MG63 (cell line): ENCODE data around the gene HYAL1. TPM values are rescaled to one million over a fixed set of nuclear protein-coding genes. Genes with fewer than 3 reads are reported as not detected.
A peak's percentile ranks its signal among the peaks of the same experiment; 100 is the strongest.
"Not testable (repeated sequence)": the region's sequence is repeated elsewhere in the genome, so short reads cannot be mapped to it uniquely, and the experiment has no call there.

Experiments used
- DNase-seq: peaks from one replicate; pipeline ENCODE4 v3.0.0-alpha.2; 2020
- H3K27me3 ChIP-seq: fragments of 250-450 bp; sonication (Bioruptor Pico); 2 replicates; pipeline ENCODE4 v1.5.1; 2020; ENCODE audit warnings: mild to moderate bottlenecking, moderate library complexity
- H3K36me3 ChIP-seq: fragments of 250-450 bp; sonication (Bioruptor Pico); 2 replicates; pipeline ENCODE4 v1.5.1; 2020; ENCODE audit warnings: mild to moderate bottlenecking, moderate library complexity
- H3K4me3 ChIP-seq: fragments of 250-450 bp; sonication (Bioruptor Pico); 2 replicates; pipeline ENCODE4 v1.5.1; 2020; ENCODE audit warnings: mild to moderate bottlenecking, moderate library complexity
- H3K9me3 ChIP-seq: fragments of 250-450 bp; sonication (Bioruptor Pico); 2 replicates; pipeline ENCODE4 v1.5.1; 2020; ENCODE audit warnings: mild to moderate bottlenecking, moderate library complexity
- total RNA-seq: library from RNA; depleted of rRNA; stranded (reverse); fragments of >200 nt; shearing (Covaris generic); gene quantifications from 2 replicates; pipeline ENCODE4 v1.2.3, GENCODE V29; 2014; ENCODE audit warnings: low replicate concordance

Gene HYAL1
- total RNA-seq, 1 experiment from 2014 or later, result 1.4 TPM

- DNase-seq, result peak; percentile 96
- Histone ChIP-seq H3K4me3 (peak within 1 kb of the TSS; percentile 87), H3K36me3 (peaks cover 14% of the 10 kb centered on the region), H3K27me3 (no peaks in the 10 kb centered on the region), H3K9me3 (no peaks in the 10 kb centered on the region)
Measured at GRCh38 chr3:50292159-50293078, 11.0 kb downstream of the HYAL1 start, which contains the start of gene IFRD2. Gene IFRD2 (minus strand): TSS chr3:50292429. CDS start chr3:50292274, 155 bp downstream.

DNA sequence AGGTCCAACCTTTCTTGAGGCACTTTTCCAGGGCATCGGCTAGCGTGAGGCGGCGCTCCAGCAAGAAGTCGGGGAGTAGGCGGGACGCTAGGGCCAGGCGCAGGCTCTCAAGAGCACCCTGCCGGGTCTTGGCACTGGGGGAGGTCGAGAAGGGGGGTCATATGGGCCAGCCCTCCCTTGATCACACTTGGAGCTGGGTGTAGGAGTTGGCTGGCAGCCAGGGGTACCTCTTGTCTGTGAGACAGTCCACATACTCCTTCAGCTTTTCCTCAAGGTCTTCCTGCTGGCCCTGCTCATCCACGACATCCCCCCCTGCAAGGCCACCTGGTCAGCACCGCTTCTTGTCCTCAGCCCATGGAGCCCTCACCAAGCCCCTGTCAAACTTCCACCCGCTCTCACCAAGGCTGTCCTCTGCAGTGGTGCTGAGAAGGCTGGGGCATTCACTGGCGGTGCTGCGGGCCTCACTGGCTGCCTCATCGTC is 13.2 kb downstream of the HYAL1 start:
- peaks cover 14% of the 10 kb centered on the region for H3K36me3 ChIP-seq
- H3K4me3 ChIP-seq, result no peak overlapping the region
- no peak for DNase-seq
- no peaks in the 10 kb centered on the region for H3K27me3 ChIP-seq
- H3K9me3 ChIP-seq, result no peaks in the 10 kb centered on the region

DNA sequence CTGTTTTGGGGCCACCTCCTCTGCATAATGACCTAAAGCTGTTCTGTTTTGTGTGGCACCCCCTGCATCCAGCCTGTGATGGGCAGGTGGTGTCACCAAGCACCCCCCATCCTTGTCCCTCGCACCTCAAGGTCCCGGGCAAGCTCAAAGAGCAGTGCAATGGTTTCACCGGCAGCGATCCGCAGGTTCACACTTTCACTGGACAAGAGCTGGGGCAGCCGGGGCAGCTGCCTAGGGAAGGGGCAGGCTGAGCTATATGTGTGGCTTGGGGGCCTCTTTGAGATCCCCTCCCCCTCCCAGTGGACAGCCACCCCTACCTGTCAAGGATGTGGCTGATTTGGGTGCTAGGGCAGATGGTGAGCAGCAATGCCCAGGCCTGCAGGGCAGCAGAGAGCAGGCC is 14.2 kb downstream of the HYAL1 start:
- Histone ChIP-seq H3K27me3 (no peaks in the 10 kb centered on the region), H3K9me3 (no peaks in the 10 kb centered on the region)
- no peak for DNase-seq

DNA sequence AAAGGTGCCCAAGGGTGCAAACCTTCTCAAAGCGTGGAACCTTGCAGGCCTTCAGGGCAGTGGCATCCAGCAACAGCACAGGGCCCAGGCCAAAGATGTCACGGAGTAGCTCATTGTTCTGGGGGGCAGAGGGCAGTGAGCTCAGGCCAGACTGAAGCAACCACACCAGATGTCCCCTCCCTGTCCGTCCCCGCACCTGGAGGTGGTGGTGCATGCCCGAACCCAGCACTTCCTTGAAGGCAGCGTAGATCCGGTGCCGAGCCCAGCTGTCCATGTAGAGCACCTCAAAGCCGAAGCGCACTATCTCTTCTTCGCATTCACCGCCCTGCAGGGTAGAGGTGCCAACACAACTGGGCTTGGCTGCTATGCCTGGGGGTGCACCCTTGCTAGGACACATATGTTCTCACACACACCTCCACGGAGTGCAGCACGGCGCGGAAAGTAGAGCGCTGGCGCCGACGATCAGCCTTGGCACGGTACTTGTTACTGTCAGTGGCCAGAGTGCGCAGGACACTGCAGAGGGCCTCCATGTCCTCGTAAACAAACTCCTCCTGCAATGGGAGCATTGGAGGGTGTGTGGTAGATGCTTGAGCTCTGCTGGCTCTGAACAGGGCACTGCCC is 14.9 kb downstream of the HYAL1 start:
- peaks cover 14% of the 10 kb centered on the region for H3K36me3 ChIP-seq
- H3K9me3 ChIP-seq, result no peaks in the 10 kb centered on the region
- H3K27me3 ChIP-seq, result no peaks in the 10 kb centered on the region
- DNase-seq, result no peak
- H3K4me3 ChIP-seq, result no peak overlapping the region

More for the DNA sequence above, 14.2 kb downstream of the HYAL1 start:
- peaks cover 14% of the 10 kb centered on the region for H3K36me3 ChIP-seq
- H3K4me3 ChIP-seq, result no peak overlapping the region

DNA sequence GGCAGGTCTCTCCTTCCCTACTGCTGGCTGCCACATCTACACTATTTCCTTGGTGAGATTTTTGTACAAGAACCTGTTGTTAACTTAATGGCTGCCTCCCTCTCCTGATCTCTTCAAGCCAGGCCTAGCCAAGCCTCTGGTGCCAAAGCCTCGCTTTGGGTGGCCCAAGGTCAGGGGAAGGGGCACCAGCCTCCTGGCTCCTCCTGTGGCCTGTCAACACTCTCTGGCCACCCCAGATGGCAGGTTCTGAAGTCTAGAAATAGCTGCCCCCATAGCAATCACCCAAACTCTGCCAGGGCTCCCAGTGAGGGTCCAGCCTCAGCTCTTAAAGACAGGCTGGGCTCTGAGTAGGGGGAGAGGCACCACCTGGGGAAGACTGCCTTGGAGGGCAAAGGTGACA is 16.1 kb downstream of the HYAL1 start:
- Histone ChIP-seq H3K36me3 (peaks cover 14% of the 10 kb centered on the region), H3K4me3 (no peak overlapping the region), H3K27me3 (no peaks in the 10 kb centered on the region), H3K9me3 (no peaks in the 10 kb centered on the region)
- DNase-seq, result no peak

DNA sequence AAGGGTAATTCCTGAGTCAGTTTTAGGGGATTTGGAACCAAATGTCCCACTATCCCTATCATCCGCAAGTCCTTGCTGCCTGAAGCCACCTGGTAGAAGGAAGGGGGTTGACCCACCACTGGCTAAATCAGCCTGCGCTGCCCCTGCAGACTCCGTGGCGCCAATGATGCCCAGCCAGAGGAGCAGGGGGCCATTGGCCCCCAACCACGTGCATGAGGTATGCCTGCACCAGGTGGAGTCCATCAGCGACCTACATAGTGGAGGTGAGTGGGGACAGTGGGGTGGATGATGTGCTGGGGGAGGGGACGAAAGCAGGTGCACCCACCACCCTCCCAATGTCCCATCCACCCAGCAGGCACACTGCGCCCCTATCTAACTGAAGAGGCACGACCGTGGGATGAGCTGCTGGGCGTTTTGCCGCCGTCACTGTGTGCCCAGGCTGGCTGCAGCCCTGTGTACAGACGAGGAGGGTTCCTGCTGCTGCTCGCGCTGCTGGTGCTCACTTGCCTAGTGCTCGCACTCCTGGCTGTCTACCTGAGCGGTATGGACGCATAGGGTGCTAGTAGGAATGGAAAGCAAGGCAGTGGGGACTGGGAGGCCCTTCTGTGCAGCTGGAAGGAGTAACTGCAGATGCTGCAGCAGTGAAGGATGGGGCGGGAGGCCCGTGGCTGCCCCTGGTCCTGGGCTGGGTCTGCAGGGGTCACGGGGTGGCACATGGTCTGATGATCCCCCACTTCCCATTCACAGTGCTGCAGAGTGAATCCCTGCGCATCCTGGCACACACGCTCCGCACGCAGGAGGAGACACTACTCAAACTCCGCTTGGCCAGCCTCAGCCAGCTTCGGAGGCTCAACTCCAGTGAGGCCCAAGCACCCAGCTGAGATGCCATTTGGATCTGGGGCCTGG is 16.8 kb downstream of the HYAL1 start:
- DNase-seq, result no peak
- Histone ChIP-seq H3K9me3 (no peaks in the 10 kb centered on the region), H3K27me3 (no peaks in the 10 kb centered on the region), H3K4me3 (no peak overlapping the region), H3K36me3 (peaks cover 14% of the 10 kb centered on the region)

- not testable (repeated sequence) for H3K27me3 ChIP-seq, H3K36me3 ChIP-seq, H3K9me3 ChIP-seq, H3K4me3 ChIP-seq, DNase-seq
Measured at GRCh38 chr3:50284121-50284520, 19.3 kb downstream of the HYAL1 start.

GRCh38 chr3:50279255-50280016 is 23.9 kb downstream of the HYAL1 start:
- no peaks in the 10 kb centered on the region for H3K9me3 ChIP-seq

GRCh38 chr3:50278880-50279224 is 24.5 kb downstream of the HYAL1 start, which contains the start of gene LSMEM2:
Gene LSMEM2 (plus strand): TSS chr3:50279087. CDS start chr3:50279114, 27 bp downstream.
- Histone ChIP-seq H3K9me3 (no peaks in the 10 kb centered on the region), H3K4me3 (no peak within 1 kb of the TSS), H3K36me3 (no peaks in the 10 kb centered on the region), H3K27me3 (no peaks in the 10 kb centered on the region)
- no peak for DNase-seq

More at GRCh38 chr3:50279255-50280016, 23.9 kb downstream of the HYAL1 start:
- no peaks in the 10 kb centered on the region for H3K27me3 ChIP-seq
- DNase-seq, result no peak
- no peaks in the 10 kb centered on the region for H3K36me3 ChIP-seq
- no peak overlapping the region for H3K4me3 ChIP-seq

DNA sequence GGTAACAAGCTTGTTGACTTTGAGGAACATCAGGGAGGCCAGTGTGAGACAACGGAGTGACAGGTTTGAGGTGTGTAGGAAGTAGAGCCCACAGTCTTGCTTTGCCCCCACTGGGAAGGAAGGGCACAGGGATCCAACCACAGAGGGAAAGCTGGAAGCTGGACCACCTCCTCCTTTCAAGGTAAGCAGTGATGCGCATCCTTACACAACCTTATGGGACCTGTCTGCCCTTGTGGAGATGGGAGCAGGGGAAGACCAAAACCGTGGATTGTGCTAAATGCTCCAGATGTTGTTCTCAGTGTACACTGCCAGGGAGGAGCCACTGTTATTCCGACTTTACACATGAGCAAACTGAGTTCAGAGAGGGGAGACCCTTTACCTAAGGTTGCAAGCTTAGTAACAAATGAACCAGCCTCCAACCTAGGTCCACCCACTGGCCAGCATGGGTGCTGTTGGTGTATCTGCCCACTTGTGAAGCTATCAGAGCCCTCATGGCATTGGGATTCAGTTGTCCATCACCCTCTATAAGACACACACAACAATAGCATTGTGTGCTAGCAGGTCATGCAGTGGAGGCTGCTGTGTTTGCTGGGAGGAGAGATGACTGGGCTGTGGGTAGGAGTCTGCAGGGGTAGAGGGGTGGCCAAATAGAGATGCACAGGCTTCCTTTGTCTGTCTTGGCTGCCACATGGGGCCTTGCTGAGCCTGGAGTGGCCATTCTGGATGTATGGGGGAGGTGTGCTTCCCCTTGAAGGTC is 25.1 kb downstream of the HYAL1 start:
- H3K9me3 ChIP-seq, result no peaks in the 10 kb centered on the region
- no peaks in the 10 kb centered on the region for H3K27me3 ChIP-seq
- no peak overlapping the region for H3K4me3 ChIP-seq
- DNase-seq, result no peak
- H3K36me3 ChIP-seq, result no peaks in the 10 kb centered on the region

- Histone ChIP-seq H3K4me3 (no peak overlapping the region), H3K9me3 (no peaks in the 10 kb centered on the region), H3K27me3 (no peaks in the 10 kb centered on the region), H3K36me3 (no peaks in the 10 kb centered on the region)
- DNase-seq, result no peak
Measured at GRCh38 chr3:50276762-50277101, 26.6 kb downstream of the HYAL1 start.

DNA sequence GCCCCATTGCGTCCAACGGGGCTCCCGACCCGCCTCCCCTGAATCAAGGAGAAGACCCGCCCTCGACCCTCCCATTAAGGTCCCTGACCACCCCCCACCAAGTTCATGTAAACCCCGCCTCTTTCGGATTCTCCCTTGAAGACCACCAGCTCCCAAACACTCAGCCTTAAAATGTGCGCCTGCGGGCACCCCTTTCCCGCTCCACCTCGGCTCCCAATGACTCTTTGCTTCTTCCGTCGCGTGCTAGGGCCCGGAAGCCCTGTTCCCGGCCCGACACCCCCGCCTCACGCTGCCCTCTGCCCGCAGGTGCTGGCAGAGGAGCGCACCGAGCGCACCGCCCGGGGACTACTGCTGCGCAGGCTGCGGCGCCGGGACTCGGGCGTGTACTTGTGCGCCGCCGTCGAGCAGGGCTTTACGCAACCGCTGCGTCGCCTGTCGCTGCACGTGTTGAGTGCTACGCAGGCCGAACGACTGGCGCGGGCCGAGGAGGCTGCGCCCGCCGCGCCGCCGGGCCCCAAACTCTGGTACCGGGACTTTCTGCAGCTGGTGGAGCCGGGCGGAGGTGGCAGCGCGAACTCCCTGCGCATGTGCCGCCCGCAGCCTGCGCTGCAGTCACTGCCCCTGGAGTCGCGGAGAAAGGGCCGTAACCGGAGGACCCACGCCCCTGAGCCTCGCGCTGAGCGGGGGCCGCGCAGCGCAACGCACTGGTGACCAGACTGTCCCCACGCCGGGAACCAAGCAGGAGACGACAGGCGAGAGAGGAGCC is 27.2 kb downstream of the HYAL1 start:
- Histone ChIP-seq H3K27me3 (no peaks in the 10 kb centered on the region), H3K4me3 (no peak overlapping the region), H3K9me3 (no peaks in the 10 kb centered on the region), H3K36me3 (no peaks in the 10 kb centered on the region)
- DNase-seq, result no peak

DNA sequence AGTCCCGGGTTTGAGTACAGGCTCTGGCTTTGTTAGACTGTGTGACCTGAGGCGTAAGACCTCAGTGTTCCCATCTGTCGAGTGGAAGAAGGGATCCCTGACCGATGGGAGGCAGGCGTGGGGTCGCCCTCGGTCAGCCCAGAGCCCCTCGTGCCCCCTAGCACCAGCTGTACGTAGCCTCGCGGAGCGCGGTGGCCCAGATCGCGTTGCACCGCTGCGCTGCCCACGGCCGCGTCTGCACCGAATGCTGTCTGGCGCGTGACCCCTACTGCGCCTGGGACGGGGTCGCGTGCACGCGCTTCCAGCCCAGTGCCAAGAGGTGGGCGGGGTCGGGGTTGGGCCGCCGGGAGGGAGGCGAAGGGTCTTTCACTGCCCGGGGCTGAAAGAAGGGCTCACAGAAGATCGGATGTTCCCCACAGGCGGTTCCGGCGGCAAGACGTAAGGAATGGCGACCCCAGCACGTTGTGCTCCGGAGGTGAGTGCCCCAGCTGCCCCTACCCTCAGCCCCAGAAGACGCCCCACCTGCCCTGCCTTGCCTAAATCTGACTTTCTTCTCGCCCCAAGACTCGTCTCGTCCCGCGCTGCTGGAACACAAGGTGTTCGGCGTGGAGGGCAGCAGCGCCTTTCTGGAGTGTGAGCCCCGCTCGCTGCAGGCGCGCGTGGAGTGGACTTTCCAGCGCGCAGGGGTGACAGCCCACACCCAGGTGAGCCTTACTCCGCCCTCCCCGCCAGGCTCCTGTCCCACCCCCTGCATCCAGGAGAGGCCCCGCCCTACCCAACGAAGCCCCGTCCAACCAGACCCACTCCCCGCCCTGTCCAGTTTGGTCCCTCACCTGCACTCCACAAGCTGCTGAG is 28.0 kb downstream of the HYAL1 start:
- no peaks in the 10 kb centered on the region for H3K27me3 ChIP-seq
- no peaks in the 10 kb centered on the region for H3K36me3 ChIP-seq
- no peak for DNase-seq
- no peak overlapping the region for H3K4me3 ChIP-seq
- H3K9me3 ChIP-seq, result no peaks in the 10 kb centered on the region
